Anterior cingulate cortex (tissue), 58 donors: ENCODE results near the gene LYZL2.
A peak's percentile ranks its signal among the peaks of the same experiment; 100 is the strongest.
"Not testable (repeated sequence)": the region's sequence is repeated elsewhere in the genome, so short reads cannot be mapped to it uniquely, and the experiment has no call there.

Experiments used
- DNase-seq, 58 donors: peaks; one replicate each; lab custom pipeline; 2025; lab: John Stamatoyannopoulos, UW

Gene LYZL2

GRCh38 chr10:30629653-30630052 lies at the start of gene LYZL2:
Gene LYZL2 (minus strand): TSS chr10:30629753. CDS start chr10:30626915, 2,838 bp downstream.
- DNase-seq: no peak

- not testable (repeated sequence) for DNase-seq
Measured at GRCh38 chr10:30677616-30678015, 48.1 kb upstream of the LYZL2 start.

GRCh38 chr10:30677146-30677545 lies 47.6 kb upstream of the LYZL2 start:
- not testable (repeated sequence) for DNase-seq

- no peak for DNase-seq
Measured at GRCh38 chr10:30675791-30676718, 46.5 kb upstream of the LYZL2 start.

GRCh38 chr10:30674796-30675195 lies 45.2 kb upstream of the LYZL2 start:
- DNase-seq: no peak

- not testable (repeated sequence) for DNase-seq
Measured at GRCh38 chr10:30673262-30673661, 43.7 kb upstream of the LYZL2 start.

GRCh38 chr10:30672338-30672737 lies 42.8 kb upstream of the LYZL2 start:
- DNase-seq: not testable (repeated sequence)

- DNase-seq: peak in 23 of 58 donors; percentile 0 to 54 (median 9)
Measured at GRCh38 chr10:30671026-30671616, 41.6 kb upstream of the LYZL2 start.

- not testable (repeated sequence) for DNase-seq
Measured at GRCh38 chr10:30667982-30668381, 38.4 kb upstream of the LYZL2 start.

- not testable (repeated sequence) for DNase-seq
Measured at GRCh38 chr10:30663403-30663802, 33.9 kb upstream of the LYZL2 start.

GRCh38 chr10:30662814-30663213 lies 33.3 kb upstream of the LYZL2 start:
- no peak for DNase-seq

- not testable (repeated sequence) for DNase-seq
Measured at GRCh38 chr10:30660314-30660713, 30.8 kb upstream of the LYZL2 start.

GRCh38 chr10:30656233-30656632 lies 26.7 kb upstream of the LYZL2 start:
- no peak for DNase-seq

- DNase-seq: not testable (repeated sequence)
Measured at GRCh38 chr10:30655001-30655400, 25.4 kb upstream of the LYZL2 start.

- not testable (repeated sequence) for DNase-seq
Measured at GRCh38 chr10:30651470-30652397, 22.2 kb upstream of the LYZL2 start.

- no peak for DNase-seq
Measured at GRCh38 chr10:30647089-30647488, 17.5 kb upstream of the LYZL2 start.

- peak in 27 of 58 donors; percentile 3 to 67 (median 10) for DNase-seq
Measured at GRCh38 chr10:30645340-30645827, 15.8 kb upstream of the LYZL2 start.

- not testable (repeated sequence) for DNase-seq
Measured at GRCh38 chr10:30644408-30644861, 14.9 kb upstream of the LYZL2 start.

GRCh38 chr10:30643557-30644199 lies 14.1 kb upstream of the LYZL2 start:
- not testable (repeated sequence) for DNase-seq

- DNase-seq: not testable (repeated sequence)
Measured at GRCh38 chr10:30642856-30643255, 13.3 kb upstream of the LYZL2 start.
